HepG2 (cell line): ENCODE measurements around the gene RNF168. TPM values are rescaled to one million over a fixed set of nuclear protein-coding genes. Genes with fewer than 3 reads are reported as not detected.

Experiments
- ATF7 ChIP-seq, 2 experiments: fragments of 450-650 bp in 1 of 2; sonication (generic) in 1 of 2; formaldehyde crosslinking in 1 of 2; IDR thresholded peaks; 2 replicates each; pipeline versions ENCODE4 v1.4.0 to v1.6.1; 2016 to 2020; ENCODE audit warnings: antibody characterized with exemption in 1 of 2, mild to moderate bottlenecking in 1 of 2, missing genetic modification reagents in 1 of 2
- GTF3A ChIP-seq: sonication (generic); formaldehyde crosslinking; conservative IDR thresholded peaks from 2 replicates; pipeline ENCODE4 v1.4.0; 2020; ENCODE audit warnings: mild to moderate bottlenecking, missing genetic modification reagents
- NFATC3 ChIP-seq: sonication (generic); formaldehyde crosslinking; IDR thresholded peaks from 2 replicates; pipeline ENCODE4 v1.5.1; 2020; ENCODE audit warnings: mild to moderate bottlenecking, missing genetic modification reagents
- PATZ1 ChIP-seq: sonication (generic); formaldehyde crosslinking; IDR thresholded peaks from 2 replicates; pipeline ENCODE4 v1.4.0; 2020; ENCODE audit warnings: missing genetic modification reagents
- RARA ChIP-seq: IDR thresholded peaks from 2 replicates; pipeline ENCODE4 v1.6.1; 2016; ENCODE audit warnings: missing genetic modification reagents, missing compliant biosample characterization
- ZBTB42 ChIP-seq: sonication (generic); formaldehyde crosslinking; IDR thresholded peaks from 2 replicates; pipeline ENCODE4 v1.5.0; 2020; ENCODE audit warnings: mild to moderate bottlenecking, missing genetic modification reagents
- ZFP36 ChIP-seq: fragments of 150-350 bp; IDR thresholded peaks from 2 replicates; pipeline ENCODE4 v1.6.1; 2018; ENCODE audit warnings: borderline replicate concordance, low read length, low read depth; ENCODE audit not compliant: partially characterized antibody
- ZHX1 ChIP-seq: sonication (generic); formaldehyde crosslinking; IDR thresholded peaks from 2 replicates; pipeline ENCODE4 v1.8.1; 2022; ENCODE audit warnings: low read depth, mild to moderate bottlenecking, missing genetic modification reagents
- ZNF34 ChIP-seq: sonication (generic); formaldehyde crosslinking; IDR thresholded peaks from 2 replicates; pipeline ENCODE4 v1.4.0; 2020; ENCODE audit warnings: mild to moderate bottlenecking, missing genetic modification reagents, borderline replicate concordance
- ZNF441 ChIP-seq: sonication (generic); formaldehyde crosslinking; IDR thresholded peaks from 2 replicates; pipeline ENCODE4 v1.7.0; 2021; ENCODE audit warnings: missing genetic modification reagents, borderline replicate concordance
- ZNF614 ChIP-seq: IDR thresholded peaks from 2 replicates; pipeline ENCODE4 v1.6.1; 2018; ENCODE audit warnings: missing biosample characterization, missing genetic modification reagents, inconsistent platforms, borderline replicate concordance
- ZNF639 ChIP-seq: conservative IDR thresholded peaks from 2 replicates; pipeline ENCODE4 v1.6.1; 2018; ENCODE audit warnings: missing genetic modification reagents
- ZNF781 ChIP-seq: sonication (generic); formaldehyde crosslinking; IDR thresholded peaks from 2 replicates; pipeline ENCODE4 v1.5.1; 2020; ENCODE audit warnings: borderline replicate concordance, mild to moderate bottlenecking, missing genetic modification reagents; ENCODE audit errors: not compliant biosample characterization
- polyA plus RNA-seq, 8 experiments: library from polyadenylated mRNA; depleted of rRNA in 3 of 8; stranded (reverse) in 7 of 8; unstranded in 1 of 8; fragments of >200 nt; fragmentation: Illumina TruSeq in 4 of 8; extraction: Trizol in 4 of 8; gene quantifications; 2 replicates each; pipeline versions ENCODE4 v1.2.1 to v1.2.3, GENCODE V29; 2011 to 2016; ENCODE audit warnings: low read depth in 4 of 8, missing spikeins in 1 of 8, mixed read lengths in 1 of 8; ENCODE audit not compliant: insufficient read depth in 1 of 8
- total RNA-seq, 5 experiments: library from RNA; depleted of rRNA; stranded (reverse); fragments of >200 nt; fragmentation: Illumina TruSeq; extraction: Trizol; gene quantifications; 2 replicates each; pipeline ENCODE4 v1.2.3, GENCODE V29; 2016; ENCODE audit warnings: low read depth in 1 of 5
- TF ChIP-seq, protein P1 (sequence below): sonication (generic); formaldehyde crosslinking; IDR thresholded peaks from 2 replicates; pipeline ENCODE4 v1.4.0; 2020; ENCODE audit warnings: mild to moderate bottlenecking, missing genetic modification reagents
- TF ChIP-seq, protein P2 (sequence below): sonication (generic); formaldehyde crosslinking; IDR thresholded peaks from 2 replicates; pipeline ENCODE4 v1.8.0; 2022; ENCODE audit warnings: missing genetic modification reagents, mild to moderate bottlenecking, inconsistent platforms, borderline replicate concordance
- TF ChIP-seq, protein P3 (sequence below): IDR thresholded peaks from 2 replicates; pipeline ENCODE4 v1.6.1; 2016

The RNF168 gene
- total and polyA plus RNA-seq, 2 of the 13 experiments (the other 11 are each of a cell fraction or from before 2014, with no cell fraction given): 3.7 to 22.9 TPM

GRCh38 chr3:196518966-196519717 lies 15.6 kb upstream of the RNF168 start (continued):
- TF ChIP-seq ATF7 (IDR thresholded peaks at IDR 0.05) (peak; percentile 38), ATF7 (CRISPR knock-in tag; IDR thresholded peaks at IDR 0.05) (no peak), GTF3A (CRISPR knock-in tag) (no peak), ZBTB42 (no peak), ZNF781 (CRISPR knock-in tag) (no peak), RARA (0 out of 2 replicates have a peak, but pooled peaks have one; percentile 26), PATZ1 (CRISPR knock-in tag) (0 out of 2 replicates have a peak, but pooled peaks have one; percentile 28), ZNF614 (CRISPR knock-in tag) (peak; percentile 43; the same call in 1 of the 2 replicates), ZHX1 (CRISPR knock-in tag) (no peak), NFATC3 (CRISPR knock-in tag) (no peak), ZNF34 (no peak), ZNF441 (CRISPR knock-in tag) (no peak), ZNF639 (CRISPR knock-in tag) (no peak), ZFP36 (no peak)
- TF ChIP-seq, protein P1, sequence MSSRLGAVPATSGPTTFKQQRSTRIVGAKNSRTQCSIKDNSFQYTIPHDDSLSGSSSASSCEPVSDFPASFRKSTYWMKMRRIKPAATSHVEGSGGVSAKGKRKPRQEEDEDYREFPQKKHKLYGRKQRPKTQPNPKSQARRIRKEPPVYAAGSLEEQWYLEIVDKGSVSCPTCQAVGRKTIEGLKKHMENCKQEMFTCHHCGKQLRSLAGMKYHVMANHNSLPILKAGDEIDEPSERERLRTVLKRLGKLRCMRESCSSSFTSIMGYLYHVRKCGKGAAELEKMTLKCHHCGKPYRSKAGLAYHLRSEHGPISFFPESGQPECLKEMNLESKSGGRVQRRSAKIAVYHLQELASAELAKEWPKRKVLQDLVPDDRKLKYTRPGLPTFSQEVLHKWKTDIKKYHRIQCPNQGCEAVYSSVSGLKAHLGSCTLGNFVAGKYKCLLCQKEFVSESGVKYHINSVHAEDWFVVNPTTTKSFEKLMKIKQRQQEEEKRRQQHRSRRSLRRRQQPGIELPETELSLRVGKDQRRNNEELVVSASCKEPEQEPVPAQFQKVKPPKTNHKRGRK (CRISPR knock-in tag): no peak
- TF ChIP-seq, protein P2, sequence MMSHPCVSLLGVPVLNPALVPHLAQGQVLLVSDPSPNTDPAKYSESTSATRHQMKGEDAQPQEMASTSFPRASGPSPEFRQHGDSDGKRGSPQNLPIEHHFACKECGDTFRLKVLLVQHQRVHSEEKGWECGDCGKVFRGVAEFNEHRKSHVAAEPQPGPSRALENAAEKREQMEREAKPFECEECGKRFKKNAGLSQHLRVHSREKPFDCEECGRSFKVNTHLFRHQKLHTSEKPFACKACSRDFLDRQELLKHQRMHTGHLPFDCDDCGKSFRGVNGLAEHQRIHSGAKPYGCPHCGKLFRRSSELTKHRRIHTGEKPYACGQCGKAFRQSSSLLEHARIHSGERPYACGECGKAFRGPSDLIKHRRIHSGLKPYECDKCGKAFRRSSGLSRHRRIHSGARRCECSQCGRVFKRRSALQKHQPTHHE (CRISPR knock-in tag): no peak
- TF ChIP-seq, protein P3, sequence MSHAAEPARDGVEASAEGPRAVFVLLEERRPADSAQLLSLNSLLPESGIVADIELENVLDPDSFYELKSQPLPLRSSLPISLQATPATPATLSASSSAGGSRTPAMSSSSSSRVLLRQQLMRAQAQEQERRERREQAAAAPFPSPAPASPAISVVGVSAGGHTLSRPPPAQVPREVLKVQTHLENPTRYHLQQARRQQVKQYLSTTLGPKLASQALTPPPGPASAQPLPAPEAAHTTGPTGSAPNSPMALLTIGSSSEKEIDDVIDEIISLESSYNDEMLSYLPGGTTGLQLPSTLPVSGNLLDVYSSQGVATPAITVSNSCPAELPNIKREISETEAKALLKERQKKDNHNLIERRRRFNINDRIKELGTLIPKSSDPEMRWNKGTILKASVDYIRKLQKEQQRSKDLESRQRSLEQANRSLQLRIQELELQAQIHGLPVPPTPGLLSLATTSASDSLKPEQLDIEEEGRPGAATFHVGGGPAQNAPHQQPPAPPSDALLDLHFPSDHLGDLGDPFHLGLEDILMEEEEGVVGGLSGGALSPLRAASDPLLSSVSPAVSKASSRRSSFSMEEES: peak; percentile 38; the same call in 1 of the 2 replicates
